CD14-positive monocyte (primary cell): ENCODE results near the gene ZNF771. TPM values are rescaled to one million over a fixed set of nuclear protein-coding genes. Genes with fewer than 3 reads are reported as not detected.

Experiments
- DNase-seq, 3 donors: peaks; one replicate each; pipeline ENCODE4 v3.0.0-alpha.2; 2011 to 2022
- H2AFZ ChIP-seq: 2 replicates; pipeline ENCODE4 v1.6.0; 2012; ENCODE audit warnings: mild to moderate bottlenecking, low read depth, low read length, inconsistent platforms; ENCODE audit not compliant: insufficient read depth, poor library complexity, severe bottlenecking
- H3K27ac ChIP-seq, 2 donors: 1 replicate in 1 of 2; 2 replicates in 1 of 2; pipeline ENCODE4 v1.5.1; 2012 to 2013; ENCODE audit warnings: low read length in 2 of 2, control low read depth in 1 of 2, inconsistent platforms in 1 of 2, low read depth in 1 of 2, mild to moderate bottlenecking in 1 of 2
- H3K27me3 ChIP-seq, 2 donors: one replicate each; pipeline versions ENCODE4 v1.6.0 to v1.6.1; 2011 to 2013; ENCODE audit warnings: low read length in 2 of 2; ENCODE audit not compliant: control insufficient read depth in 2 of 2, insufficient read depth in 2 of 2
- H3K36me3 ChIP-seq, 2 donors: replicated peaks in 1 of 2; 1 replicate in 1 of 2; 2 replicates in 1 of 2; pipeline versions ENCODE4 v1.5.1 to v1.6.1; 2012 to 2013; ENCODE audit warnings: low read length in 2 of 2, control low read depth in 1 of 2, inconsistent platforms in 1 of 2, mild to moderate bottlenecking in 1 of 2; ENCODE audit not compliant: insufficient read depth in 2 of 2, control insufficient read depth in 1 of 2
- H3K4me1 ChIP-seq, 2 donors: 1 replicate in 1 of 2; 2 replicates in 1 of 2; pipeline versions ENCODE4 v1.5.1 to v1.6.1; 2012 to 2013; ENCODE audit warnings: low read length in 2 of 2, control low read depth in 1 of 2, inconsistent platforms in 1 of 2, mild to moderate bottlenecking in 1 of 2, moderate library complexity in 1 of 2; ENCODE audit not compliant: insufficient read depth in 2 of 2, control insufficient read depth in 1 of 2
- H3K4me2 ChIP-seq: replicated peaks from 2 replicates; pipeline ENCODE3; 2012; ENCODE audit warnings: low read length, moderate library complexity, mild to moderate bottlenecking; ENCODE audit not compliant: poor library complexity, severe bottlenecking; ENCODE audit errors: extremely low read depth
- H3K4me3 ChIP-seq, 3 experiments: fragments of 200-600 bp in 1 of 3; sonication (generic) in 1 of 3; replicated peaks in 1 of 3; 1 replicate in 2 of 3; 2 replicates in 1 of 3; pipeline ENCODE4 v1.5.1; 2011 to 2013; ENCODE audit warnings: low read length in 3 of 3, mild to moderate bottlenecking in 3 of 3, control low read depth in 2 of 3, low read depth in 2 of 3, inconsistent platforms in 1 of 3, moderate library complexity in 1 of 3
- H3K79me2 ChIP-seq: 2 replicates; pipeline ENCODE4 v1.6.0; 2012; ENCODE audit warnings: mild to moderate bottlenecking, control low read depth, inconsistent platforms, low read length, moderate library complexity; ENCODE audit not compliant: insufficient read depth
- H3K9ac ChIP-seq: 2 replicates; pipeline ENCODE4 v1.6.0; 2017; ENCODE audit warnings: low read length, mild to moderate bottlenecking; ENCODE audit not compliant: insufficient read depth, poor library complexity, severe bottlenecking
- H3K9me3 ChIP-seq, 2 donors: replicated peaks in 1 of 2; 1 replicate in 1 of 2; 2 replicates in 1 of 2; pipeline versions ENCODE4 v1.5.1 to v1.6.1; 2012 to 2013; ENCODE audit warnings: low read length in 2 of 2, control low read depth in 1 of 2; ENCODE audit not compliant: control insufficient read depth in 1 of 2, insufficient read depth in 1 of 2
- H4K20me1 ChIP-seq: 2 replicates; pipeline ENCODE4 v1.6.0; 2012; ENCODE audit warnings: mild to moderate bottlenecking, low read length, control low read depth, moderate library complexity; ENCODE audit not compliant: insufficient read depth
- H3K27ac Mint-ChIP-seq, 7 donors: one replicate each; pipeline ENCODE4 v1.8.0; 2020; ENCODE audit warnings: mild to moderate bottlenecking in 7 of 7, mixed read lengths in 7 of 7, moderate library complexity in 6 of 7, inconsistent platforms in 2 of 7
- H3K27me3 Mint-ChIP-seq, 3 donors: one replicate each; pipeline ENCODE4 v1.8.0; 2021 to 2022; ENCODE audit warnings: low read depth in 3 of 3, mild to moderate bottlenecking in 3 of 3, mixed read lengths in 3 of 3, moderate library complexity in 3 of 3, inconsistent platforms in 1 of 3
- H3K36me3 Mint-ChIP-seq, 2 donors: one replicate each; pipeline ENCODE4 v1.8.0; 2020; ENCODE audit warnings: mixed read lengths in 2 of 2, inconsistent platforms in 1 of 2, mild to moderate bottlenecking in 1 of 2
- H3K4me1 Mint-ChIP-seq: one replicate; pipeline ENCODE4 v1.8.0; 2020; ENCODE audit warnings: mild to moderate bottlenecking, mixed read lengths
- H3K4me3 Mint-ChIP-seq, 2 donors: one replicate each; pipeline ENCODE4 v1.8.0; 2020; ENCODE audit warnings: mild to moderate bottlenecking in 2 of 2, mixed read lengths in 2 of 2, moderate library complexity in 1 of 2
- H3K9me3 Mint-ChIP-seq, 7 donors: one replicate each; pipeline ENCODE4 v1.8.0; 2020 to 2022; ENCODE audit warnings: mixed read lengths in 7 of 7, mild to moderate bottlenecking in 6 of 7, moderate library complexity in 6 of 7, inconsistent platforms in 2 of 7
- WGBS: methylation state at CpG from one replicate; pipeline ENCODE4 v1.1.5; 2013; ENCODE audit warnings: missing lambda C conversion rate; ENCODE audit not compliant: insufficient coverage; 5-methylcytosine and 5-hydroxymethylcytosine counted together
- intact Hi-C, 2 donors: fragments of 100-400 bp; cut with micrococcal nuclease; formaldehyde crosslinking; loops; one replicate each; pipeline versions ENCODE4 v1.15.0 to v1.15.1; 2023
- polyA plus RNA-seq, 3 donors: library from polyadenylated mRNA; depleted of rRNA in 1 of 3; unstranded in 2 of 3; stranded (reverse) in 1 of 3; fragments of 300-500 nt in 2 of 3; fragments of >200 nt in 1 of 3; fragmentation: Illumina TruSeq in 2 of 3; gene quantifications; 1 replicate in 2 of 3; 2 replicates in 1 of 3; pipeline ENCODE4 v1.2.3, GENCODE V29; 2012 to 2021
- TF ChIP-seq, protein P1 (sequence below): fragments of 200-600 bp; IDR thresholded peaks from one replicate; pipeline ENCODE4 v1.8.0; 2022; ENCODE audit warnings: antibody characterized with exemption, mild to moderate bottlenecking

Gene ZNF771
- polyA plus RNA-seq, 3 donors = 0.39 to 0.68 (median 0.51) TPM

DNA sequence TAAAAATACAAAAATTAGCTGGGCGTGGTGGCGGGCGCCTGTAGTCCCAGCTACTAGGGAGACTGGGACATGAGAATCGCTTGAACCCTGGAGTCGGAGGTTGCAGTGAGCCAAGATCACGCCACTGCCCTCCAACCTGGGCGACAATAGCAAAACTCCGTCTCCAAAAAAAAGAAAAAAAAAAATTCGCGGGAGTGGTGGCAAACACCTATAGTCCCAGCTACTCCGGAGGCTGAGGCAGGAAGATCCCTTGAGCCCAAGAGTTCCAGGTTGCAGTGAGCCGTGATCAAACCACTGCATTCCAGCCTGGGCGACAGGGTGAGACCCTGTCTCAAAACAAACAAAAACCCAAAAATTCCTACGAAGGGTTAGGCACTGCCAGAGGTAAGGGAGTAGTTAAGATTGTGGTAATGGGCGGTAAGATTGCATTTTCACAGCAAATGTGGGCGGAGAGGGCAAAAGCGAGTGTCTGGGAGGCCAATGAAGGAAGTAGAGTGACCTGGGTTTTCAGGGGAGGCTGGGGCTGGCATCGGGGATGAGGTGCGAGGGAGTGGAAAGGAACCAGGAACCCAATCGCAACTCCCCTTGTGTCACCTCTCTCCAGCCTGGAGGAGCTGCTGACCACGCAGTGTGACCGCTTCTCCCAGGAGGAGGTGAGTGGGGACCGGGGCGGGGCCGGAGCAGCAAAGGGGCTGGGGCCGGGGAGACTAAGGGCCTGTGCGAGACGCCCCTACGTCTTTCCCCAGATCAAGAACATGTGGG, 30.2 kb upstream of the ZNF771 start:
- Histone ChIP-seq H2AFZ (peak overlapping the region; percentile 84), H3K4me1 (peaks cover 25 to 35% of the 10 kb centered on the region in 2 donors), H3K4me2 (peak overlapping the region; percentile 78), H3K36me3 (no peaks in the 10 kb centered on the region), H3K27ac (peak overlapping the region; percentile 100), H3K9me3 (no peaks in the 10 kb centered on the region), H3K4me3 (peak overlapping the region; percentile 64 to 77 (median 74)), H3K79me2 (peaks cover 7% of the 10 kb centered on the region), H3K27me3 (no peaks in the 10 kb centered on the region), H3K9ac (peak overlapping the region; percentile 99), H4K20me1 (no peaks in the 10 kb centered on the region)
- TF ChIP-seq, protein P1, sequence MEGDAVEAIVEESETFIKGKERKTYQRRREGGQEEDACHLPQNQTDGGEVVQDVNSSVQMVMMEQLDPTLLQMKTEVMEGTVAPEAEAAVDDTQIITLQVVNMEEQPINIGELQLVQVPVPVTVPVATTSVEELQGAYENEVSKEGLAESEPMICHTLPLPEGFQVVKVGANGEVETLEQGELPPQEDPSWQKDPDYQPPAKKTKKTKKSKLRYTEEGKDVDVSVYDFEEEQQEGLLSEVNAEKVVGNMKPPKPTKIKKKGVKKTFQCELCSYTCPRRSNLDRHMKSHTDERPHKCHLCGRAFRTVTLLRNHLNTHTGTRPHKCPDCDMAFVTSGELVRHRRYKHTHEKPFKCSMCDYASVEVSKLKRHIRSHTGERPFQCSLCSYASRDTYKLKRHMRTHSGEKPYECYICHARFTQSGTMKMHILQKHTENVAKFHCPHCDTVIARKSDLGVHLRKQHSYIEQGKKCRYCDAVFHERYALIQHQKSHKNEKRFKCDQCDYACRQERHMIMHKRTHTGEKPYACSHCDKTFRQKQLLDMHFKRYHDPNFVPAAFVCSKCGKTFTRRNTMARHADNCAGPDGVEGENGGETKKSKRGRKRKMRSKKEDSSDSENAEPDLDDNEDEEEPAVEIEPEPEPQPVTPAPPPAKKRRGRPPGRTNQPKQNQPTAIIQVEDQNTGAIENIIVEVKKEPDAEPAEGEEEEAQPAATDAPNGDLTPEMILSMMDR = no peak
- no peak for DNase-seq
- Mint-ChIP-seq H3K4me3 (peak overlapping the region; percentile 91 to 94), H3K36me3 (no peaks in the 10 kb centered on the region), H3K4me1 (peaks cover 22% of the 10 kb centered on the region), H3K27ac (peak overlapping the region; percentile 99 to 100 (median 100)), H3K27me3 (peaks cover 0 to 3% (median 0%) of the 10 kb centered on the region in 3 donors), H3K9me3 (no peaks in the 10 kb centered on the region)
- WGBS = 50% methylated on average over 21 of the region's 29 CpGs
- intact Hi-C loops = loop anchor here (10.0 kb wide), 2 partner anchors 278 to 338 kb away; partner anchors contain the start of genes FBRS (in 1 of the 2) and PRR14 (in 1 of the 2)

- H3K79me2 ChIP-seq = peaks cover 7% of the 10 kb centered on the region
- H3K27ac ChIP-seq = peak overlapping the region; percentile 100
- no peaks in the 10 kb centered on the region for H3K9me3 Mint-ChIP-seq
- H2AFZ ChIP-seq = peak overlapping the region; percentile 84
- peaks cover 0 to 3% of the 10 kb centered on the region in 2 donors for H3K27me3 ChIP-seq
- no peaks in the 10 kb centered on the region for H3K36me3 Mint-ChIP-seq
- H3K27me3 Mint-ChIP-seq = peaks cover 0 to 7% (median 4%) of the 10 kb centered on the region in 3 donors
- no peaks in the 10 kb centered on the region for H3K9me3 ChIP-seq
- intact Hi-C loops = loop anchor here (1.0 to 10.0 kb wide), 4 partner anchors 8 to 337 kb away; partner anchors contain the start of genes FBRS (in 1 of the 2), PRR14 (in 1 of the 2) and TBC1D10B (in 1 of the 2)
- peak overlapping the region; percentile 99 to 100 (median 100) for H3K27ac Mint-ChIP-seq
- H3K4me2 ChIP-seq = peak overlapping the region; percentile 78
- no peaks in the 10 kb centered on the region for H4K20me1 ChIP-seq
- peak overlapping the region; percentile 99 for H3K9ac ChIP-seq
- TF ChIP-seq, protein P1 = no peak
- WGBS = under 1% methylated on average over 29 of the region's 39 CpGs
- peak; percentile 79 to 89 (median 88) for DNase-seq
- no peaks in the 10 kb centered on the region for H3K36me3 ChIP-seq
- H3K4me3 ChIP-seq = peak overlapping the region; percentile 64 to 77 (median 74)
- H3K4me1 Mint-ChIP-seq = peaks cover 28% of the 10 kb centered on the region
- peak overlapping the region; percentile 91 to 94 for H3K4me3 Mint-ChIP-seq
- H3K4me1 ChIP-seq = peaks cover 30 to 41% of the 10 kb centered on the region in 2 donors
These were observed 29.6 kb upstream of the ZNF771 start for GRCh38 chr16:30377812-30378235.
